ENCODE data around the gene UBASH3A.

GRCh38 chr21:42424914-42425541 is 21.3 kb downstream of the UBASH3A start:
- TF ChIP-seq, protein P1, sequence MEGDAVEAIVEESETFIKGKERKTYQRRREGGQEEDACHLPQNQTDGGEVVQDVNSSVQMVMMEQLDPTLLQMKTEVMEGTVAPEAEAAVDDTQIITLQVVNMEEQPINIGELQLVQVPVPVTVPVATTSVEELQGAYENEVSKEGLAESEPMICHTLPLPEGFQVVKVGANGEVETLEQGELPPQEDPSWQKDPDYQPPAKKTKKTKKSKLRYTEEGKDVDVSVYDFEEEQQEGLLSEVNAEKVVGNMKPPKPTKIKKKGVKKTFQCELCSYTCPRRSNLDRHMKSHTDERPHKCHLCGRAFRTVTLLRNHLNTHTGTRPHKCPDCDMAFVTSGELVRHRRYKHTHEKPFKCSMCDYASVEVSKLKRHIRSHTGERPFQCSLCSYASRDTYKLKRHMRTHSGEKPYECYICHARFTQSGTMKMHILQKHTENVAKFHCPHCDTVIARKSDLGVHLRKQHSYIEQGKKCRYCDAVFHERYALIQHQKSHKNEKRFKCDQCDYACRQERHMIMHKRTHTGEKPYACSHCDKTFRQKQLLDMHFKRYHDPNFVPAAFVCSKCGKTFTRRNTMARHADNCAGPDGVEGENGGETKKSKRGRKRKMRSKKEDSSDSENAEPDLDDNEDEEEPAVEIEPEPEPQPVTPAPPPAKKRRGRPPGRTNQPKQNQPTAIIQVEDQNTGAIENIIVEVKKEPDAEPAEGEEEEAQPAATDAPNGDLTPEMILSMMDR (IDR thresholded peaks at IDR 0.05) = no peak
- no peak for TF ChIP-seq POLR2A (IDR thresholded peaks at IDR 0.05)
